GM21447 (cell line): Measurements from ENCODE around the gene N4BP2L1.

ENCODE experiments used
- ATAC-seq: cut with Tn5 transposase; IDR thresholded peaks from one replicate; pipeline ENCODE4 v1.9.1; 2021; ENCODE audit not compliant: unreplicated experiment

The N4BP2L1 gene

DNA sequence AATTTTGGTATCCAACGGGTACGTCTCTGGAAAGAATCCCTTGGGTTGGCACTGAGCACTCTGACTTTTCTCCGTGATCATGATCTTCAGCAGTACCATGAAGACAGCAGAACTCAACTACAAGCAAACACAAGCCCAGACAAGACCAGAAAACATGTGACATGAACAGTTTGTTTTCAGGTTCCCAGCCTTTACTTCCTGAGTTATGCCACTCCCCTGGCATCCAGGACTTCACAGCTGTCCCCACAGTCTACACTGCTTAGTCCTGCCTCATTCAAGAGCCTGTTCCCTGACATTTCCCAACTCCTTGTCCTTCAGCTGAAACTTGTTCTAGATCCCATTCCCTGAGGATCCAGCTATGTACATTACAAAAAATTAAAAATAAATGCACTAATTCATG is 4.9 kb upstream of the N4BP2L1 start:
- no peak for ATAC-seq

DNA sequence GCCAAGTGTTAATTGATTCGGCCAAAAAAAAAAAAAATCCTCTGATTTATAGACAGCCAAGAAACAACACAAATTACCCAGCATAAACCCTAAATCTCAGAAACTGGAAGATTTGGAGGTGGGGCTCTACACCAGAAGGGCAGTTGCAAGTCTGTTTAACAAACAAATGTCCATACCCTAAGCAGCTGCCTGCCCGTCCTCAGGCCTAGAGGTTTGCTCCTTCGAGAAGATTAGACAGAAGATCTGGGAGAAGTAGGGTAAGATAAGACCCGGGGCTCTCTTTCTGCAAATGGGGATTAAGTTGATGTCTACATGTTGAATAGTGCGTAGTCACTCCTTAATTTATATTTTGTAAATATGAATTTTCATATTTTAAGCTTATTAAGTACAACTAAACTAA is 3.4 kb upstream of the N4BP2L1 start:
- no peak for ATAC-seq

DNA sequence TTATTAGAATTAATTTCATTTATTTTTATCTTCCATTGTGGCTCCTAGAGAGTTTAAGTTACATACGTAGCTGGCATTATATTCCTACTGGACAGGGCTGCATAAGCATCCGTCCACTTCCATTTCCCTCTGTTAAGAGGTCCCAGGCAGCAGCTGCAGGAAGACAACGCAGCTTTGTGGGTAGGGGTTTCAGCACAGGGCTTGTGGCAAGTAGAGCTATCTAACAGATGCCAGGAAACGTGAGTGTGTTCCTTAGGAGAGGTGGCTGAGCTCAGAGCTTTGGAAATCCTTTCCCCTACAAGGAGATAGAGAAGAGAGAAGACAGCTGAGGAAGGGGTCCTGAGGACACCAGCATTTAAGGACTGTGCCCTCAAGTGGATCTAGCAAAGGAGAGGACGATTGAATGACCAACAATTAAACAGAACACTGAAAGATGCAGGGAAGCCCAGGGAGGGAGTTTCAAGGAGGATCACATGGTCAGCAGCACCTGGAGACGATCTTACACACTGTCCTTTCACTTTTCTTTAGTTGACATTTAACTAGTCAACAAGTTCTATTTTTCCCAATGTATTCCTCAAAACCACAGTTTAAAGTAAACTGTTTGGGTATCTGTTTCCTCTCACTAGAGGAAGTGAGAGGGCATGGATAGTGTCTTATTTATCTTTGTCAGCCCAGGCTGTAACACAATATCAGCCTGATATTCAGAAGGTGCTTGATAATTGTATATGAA is 2.3 kb upstream of the N4BP2L1 start:
- ATAC-seq: no peak

DNA sequence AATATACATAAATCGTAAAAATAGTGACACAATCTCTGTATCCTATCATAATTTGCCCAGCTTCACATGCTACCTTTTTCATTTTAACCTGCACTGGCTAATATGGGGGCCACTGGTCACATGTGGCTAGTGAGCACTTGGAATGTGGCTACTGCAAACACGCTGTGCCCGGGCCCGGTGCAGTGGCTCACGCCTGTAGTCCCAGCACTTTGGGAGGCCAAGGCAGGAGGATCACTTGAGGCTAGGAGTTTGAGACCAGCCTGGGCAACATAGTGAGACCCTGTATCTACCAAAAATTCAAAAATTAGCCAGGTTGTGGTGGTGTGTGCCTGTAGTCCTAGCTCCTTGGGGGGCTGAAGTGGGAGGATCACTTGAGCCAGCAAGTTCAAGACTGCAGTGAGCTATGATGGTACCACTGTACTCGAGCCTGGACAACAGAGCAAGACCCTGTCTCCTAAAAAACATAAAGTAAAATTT is 1.5 kb upstream of the N4BP2L1 start:
- ATAC-seq: no peak

DNA sequence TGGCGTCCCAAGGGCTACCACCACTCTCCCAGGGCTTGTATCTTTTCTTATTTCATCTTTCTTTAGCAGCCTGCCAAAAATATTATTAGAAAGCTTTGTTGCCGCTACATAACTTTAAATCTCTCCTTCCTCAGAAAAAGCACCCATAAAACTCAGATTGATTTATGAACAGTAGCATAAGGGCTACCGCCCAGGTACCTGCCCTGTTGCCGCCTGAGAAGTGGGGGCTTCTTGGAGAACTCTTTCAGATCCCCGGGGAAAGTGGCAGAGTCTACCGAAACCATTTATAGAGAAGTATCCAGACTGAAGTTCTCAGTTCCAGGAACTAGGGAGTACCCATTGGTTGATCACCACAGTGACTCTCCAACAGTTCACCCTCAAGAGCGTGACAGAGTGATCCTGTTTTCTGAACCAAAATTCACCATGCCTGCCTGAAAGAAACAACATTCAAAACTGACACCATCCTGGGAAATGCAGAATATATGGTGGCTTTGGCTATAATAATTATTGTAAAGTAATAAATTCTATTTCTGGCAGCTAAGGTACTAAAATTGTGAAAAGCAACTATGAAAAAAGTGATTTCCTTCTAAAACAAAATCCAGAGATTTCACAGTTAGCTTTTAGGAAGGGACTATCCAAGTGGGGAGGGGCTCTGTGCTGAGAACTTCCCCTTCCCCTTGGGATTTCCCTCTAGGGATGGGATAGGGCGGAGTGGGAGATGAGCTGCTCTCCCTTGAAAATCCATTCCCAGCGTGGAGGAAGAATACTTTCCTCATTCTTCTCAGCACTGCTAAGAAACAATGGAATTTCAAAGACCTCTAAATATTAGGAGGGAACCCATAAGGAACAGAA is 877 bp upstream of the N4BP2L1 start:
- ATAC-seq: peak; percentile 18

DNA sequence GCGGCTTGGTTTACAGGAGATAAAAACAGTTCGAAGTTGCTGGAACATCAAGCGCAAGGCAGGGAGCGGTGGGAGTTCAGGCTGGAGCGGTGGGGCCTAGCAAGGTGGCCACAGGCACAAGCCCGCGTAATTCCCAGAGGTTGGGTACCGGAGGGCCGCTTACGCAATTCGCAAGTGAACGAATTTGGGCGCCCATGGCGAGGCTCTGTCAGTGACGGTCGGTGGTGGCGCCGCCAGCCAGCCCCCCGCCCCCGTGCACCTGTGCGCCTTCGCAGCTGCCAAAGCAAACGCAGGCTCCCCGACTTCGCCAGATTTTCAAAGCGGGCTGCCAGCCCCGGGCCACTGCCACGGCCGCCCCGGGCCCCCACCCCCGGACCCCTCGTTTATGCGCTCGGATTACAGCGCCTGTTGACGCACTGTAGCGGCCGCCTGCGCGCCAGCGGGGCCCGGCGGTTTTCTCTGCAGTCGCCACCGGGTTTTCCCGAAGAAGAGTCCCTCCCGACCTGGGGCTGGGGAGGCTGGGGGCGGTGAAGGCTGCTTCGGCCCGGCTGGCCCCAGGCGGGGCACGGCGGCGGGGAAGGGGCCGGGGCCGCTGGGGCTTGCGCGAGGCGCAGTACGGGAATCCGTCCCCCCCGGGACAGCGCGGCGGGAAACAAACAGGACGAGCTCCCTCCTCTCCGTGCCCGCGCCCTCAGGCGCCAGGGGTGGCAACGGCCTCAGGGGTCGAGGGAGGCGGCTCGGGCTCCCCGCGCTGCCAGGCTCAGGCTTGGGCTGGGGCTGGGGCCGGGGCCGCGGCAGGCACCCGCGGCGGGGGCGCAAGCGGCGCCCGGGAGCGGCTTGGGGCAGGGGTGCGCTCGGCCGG is 709 bp downstream of the N4BP2L1 start:
- peak; percentile 10 for ATAC-seq

DNA sequence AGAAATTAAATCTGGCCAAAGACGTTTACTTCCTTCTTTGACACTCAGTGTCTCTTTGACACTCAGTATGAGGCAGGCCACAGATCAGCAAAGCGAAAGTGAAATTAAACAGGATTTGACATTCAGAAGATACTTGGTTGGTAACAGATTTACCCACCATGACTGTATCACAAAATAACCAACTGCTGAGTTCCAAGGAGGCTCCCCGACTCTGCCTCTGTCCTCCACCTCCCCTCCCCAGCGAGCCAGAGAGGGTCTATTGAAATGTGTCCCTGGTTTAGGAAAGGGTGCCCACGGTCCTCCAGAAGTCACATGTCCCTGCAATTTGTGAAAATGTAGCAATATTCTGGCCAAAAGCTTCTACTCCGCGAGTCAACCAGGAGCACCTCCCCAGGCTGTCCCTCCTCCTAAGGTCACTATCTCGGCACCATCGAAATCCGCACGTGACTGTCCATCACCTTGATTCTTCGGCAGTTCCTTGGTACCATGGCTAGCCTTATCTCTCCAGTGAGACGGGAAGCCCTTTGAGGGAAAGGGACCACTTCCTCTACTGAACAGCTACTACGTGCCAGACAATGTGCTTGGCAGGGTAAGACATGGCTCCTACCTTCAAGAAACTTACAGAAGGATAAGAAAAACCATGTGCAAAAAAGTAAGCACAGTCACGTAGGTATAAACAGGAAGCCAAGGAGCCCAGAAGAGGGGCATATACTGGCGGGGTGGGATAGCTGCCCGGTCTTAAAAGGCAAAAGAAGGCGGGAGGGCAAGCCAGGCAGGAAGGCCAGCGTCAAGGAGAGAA is 1.5 kb downstream of the N4BP2L1 start:
- peak; percentile 39 for ATAC-seq

DNA sequence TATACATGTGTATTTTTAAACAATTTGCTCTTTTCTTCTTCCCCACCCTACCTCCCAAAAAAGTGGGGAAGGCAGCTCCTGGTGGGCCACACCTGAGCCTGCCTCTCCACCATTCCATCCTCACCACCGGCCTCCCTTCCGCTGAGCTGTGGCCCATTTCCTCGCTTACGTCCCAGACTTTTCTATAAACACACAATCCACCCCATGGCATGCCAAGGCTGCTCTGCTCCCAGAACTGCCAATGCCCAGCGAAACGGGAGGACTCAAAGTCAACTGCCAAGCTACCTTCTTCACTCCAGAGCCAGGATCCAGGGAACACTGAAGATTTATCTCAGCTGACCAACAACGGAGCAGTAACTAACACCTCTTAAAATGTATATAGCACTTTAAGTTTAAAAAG is 2.8 kb downstream of the N4BP2L1 start:
- ATAC-seq: no peak

DNA sequence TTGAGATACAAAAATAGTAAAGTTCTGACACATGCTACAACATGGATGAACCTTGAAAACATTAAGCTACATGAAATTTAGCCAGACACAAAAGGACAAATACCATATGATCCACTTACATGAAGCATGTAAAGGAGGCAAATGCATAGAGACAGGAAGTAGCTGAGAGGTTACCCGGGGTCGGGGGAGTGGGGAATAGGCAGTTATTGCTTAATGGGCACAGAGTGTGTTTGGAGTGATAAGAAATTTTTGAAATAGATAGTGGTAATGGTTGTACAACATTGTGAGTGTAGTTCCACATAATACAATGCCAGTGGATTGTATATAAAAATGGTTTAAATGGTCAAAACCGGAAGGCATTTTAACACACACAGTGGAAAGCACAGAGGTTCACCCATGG is 4.3 kb downstream of the N4BP2L1 start:
- no peak for ATAC-seq

DNA sequence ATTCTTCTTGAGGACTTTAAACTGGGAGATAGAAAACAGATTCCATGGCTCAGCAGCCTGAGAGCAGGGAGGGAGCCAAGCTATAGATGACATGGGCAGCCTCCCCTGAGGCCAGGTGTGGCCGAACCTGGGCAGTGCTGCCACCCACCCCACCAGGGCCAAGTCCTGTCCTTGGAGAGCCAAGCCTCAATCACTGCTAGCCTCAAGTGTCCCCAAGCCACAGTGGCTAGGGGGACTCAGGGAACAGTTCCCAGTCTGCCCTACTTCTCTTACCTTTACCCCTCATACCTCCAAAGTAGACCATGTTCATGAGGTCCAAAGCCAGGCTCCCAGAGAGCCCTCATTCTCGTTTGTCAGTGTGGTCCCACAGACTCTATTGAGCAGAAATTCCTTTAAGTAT is 8.1 kb downstream of the N4BP2L1 start:
- ATAC-seq: no peak

DNA sequence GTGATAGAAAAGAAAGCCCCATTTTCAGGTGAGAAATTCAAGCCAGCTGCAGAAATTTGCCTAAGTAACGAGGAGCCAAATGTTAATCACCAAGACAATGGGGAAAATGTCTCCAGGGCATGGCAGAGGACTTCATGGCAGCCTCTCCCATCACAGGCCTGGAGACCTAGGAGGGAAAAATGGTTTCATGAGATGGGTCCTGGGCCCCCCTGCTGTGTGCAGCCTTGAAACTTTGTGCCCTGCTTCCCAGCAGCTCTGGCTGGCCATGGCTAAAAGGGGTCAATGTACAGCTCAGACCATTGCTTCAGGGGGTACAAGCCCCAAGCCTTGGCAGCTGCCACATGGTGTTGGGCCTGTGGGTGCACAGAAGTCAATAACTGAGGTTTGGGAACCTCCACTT is 9.9 kb downstream of the N4BP2L1 start:
- ATAC-seq: no peak

DNA sequence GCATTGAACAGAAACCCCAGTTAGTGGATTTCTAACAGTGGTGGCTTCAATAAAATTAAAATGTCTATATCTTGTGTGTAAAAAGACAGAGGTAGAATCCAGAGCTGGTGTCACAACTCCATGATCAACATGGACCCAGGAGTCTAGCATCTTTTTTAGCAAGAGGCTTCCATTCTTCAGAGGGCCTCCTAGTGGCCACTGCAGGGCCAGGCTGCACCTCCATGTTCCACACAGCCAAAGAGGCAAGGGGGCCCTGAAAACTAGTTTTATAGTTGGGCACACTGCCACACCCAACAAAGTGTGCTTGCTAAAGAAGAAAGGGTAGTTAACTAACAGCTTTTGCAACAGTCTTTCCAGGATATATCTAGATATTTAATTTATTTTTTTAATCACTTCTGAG is 12.9 kb downstream of the N4BP2L1 start:
- ATAC-seq: no peak

DNA sequence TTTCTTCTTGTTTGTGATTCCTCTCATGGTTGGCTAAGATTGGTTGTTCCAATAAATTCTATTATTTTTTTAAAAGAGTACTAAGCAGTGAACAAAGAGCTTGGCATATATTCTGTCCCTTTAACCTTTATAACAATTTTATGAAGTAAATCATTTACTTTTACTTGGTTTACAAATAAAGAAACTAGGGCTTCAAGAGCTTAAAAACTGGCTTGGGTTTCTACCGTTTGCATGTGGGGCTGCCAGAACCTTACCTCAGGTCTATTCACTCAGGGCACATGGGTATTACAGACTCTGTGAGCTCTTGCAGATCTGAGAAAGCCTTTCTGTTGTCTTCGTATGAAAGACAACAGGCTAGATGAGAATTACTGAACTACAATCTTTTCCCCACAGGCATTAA is 13.3 kb downstream of the N4BP2L1 start:
- no peak for ATAC-seq

DNA sequence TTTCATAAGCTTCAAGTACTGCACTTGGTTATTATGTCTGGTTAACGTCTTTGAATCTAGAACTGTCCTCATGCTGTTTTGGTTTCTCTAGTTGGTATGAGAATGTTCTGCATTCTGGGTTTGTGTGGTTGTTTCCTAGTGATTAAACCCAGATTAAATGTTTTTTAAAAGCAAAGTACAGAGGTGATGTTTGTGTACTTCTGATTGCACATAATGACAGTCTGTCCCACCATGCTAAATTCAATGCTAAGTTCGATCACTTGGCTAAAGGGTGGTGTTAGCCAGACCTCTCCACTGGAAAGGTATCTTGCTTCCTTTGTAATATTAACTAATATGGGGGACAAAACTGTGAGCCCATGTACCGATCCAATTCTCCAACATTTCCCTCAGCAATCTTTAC is 14.6 kb downstream of the N4BP2L1 start:
- no peak for ATAC-seq

DNA sequence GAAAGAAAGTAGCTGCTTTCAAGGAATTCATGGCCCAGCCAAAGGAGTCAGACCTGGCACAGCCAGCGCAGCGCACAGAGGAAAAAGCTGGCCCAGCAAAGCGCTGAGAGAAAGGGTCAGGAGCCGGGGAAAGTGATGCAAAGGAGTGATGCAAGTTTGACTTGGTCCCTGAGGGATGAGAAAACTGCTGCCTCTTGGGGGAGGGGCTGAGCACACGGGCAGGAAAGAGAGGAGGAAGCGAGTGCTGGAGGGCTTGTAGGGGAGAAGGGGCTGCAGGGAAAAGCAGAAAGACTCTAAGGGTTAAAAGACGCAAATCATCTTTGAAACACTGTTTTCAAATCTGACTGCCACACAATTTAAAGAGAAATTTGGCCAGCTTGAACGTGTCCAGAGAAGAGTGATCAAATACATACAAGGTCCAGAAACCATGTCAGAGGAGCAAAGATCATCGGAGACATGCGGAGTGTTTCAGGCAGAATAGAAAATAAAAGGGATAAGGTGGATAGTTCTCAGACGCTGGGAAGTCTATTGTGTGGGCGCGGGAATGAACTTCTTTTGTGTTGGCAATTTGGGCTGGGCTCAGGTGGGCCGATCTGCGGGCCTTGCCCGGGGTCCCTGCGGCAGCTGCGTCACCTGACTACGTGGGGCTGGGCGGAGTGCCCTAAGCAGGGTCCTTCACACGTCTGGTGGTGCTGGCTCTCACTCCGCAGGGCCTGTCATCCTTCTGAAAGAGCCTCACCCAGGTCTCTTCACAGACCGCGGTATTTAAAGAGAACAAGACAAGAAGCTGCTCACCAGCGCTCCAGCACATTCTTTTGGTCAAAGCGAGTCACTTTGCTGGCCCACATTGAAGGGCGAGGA is 18.1 kb downstream of the N4BP2L1 start:
- ATAC-seq: no peak

DNA sequence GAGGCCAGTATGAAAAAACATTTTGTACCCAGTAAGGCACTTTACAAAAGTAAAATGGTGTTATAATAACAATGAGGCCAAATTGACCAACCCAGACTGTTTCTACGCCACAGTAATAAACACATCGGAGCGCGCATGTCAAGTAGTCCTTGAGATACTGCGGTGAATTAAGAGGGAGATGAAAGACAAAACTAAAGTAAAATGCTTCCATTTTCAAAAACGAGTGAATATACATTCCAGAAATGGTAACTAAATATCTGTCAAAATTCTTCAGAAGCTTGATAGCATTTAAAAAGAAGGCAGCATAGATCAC is 19.0 kb downstream of the N4BP2L1 start:
- no peak for ATAC-seq

DNA sequence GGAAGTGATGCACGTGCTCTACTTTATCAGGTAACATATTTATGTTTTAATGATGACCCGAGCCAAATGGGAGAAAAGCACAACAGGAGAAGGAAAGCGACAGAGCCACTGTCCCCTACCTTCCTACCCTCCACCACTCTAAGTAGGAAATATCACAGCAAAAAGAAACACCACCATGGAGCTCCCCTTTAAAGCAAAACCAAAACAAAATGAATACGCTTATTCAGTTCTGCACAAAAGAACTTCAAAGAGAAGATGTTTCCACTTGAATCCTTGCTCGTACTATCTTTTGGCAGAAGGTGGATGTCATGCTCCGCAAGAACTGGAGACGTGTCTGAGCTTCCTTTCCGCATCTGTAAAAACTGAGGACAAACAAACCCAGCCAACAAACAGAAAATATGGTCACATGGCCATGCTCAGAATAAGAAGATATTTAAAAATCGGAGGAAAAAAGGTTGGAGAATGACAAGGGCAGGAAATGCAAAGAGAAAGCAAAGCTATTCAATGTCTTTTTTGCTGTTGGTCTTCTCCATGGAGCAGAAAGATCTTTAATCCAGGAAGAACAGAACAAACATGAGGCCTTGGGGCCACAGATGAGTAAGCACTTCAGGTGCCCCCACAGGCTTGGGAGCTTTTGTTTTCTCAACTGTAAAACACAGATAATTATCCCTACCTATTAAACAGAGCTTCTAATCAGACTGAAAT is 19.5 kb downstream of the N4BP2L1 start:
- no peak for ATAC-seq

DNA sequence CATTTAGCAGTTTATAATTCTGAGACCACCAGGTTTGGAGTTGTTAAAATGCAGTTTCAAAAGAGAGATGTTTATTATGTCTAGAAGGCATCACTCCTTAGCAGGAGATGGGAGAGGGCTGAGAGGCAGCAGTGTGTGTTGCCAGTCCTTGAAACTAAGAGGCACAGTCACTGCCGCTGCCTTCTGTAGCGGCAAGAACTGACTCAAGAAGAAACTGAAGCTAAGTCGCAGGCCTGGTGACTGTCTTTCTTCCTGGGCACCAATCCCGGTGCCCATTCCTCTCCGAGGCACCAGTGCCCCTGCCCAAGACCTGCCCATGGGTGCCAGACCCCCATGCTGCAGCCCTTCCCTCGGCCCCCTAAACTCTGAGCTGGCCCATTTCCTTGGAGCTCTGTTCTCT is 20.1 kb downstream of the N4BP2L1 start:
- ATAC-seq: no peak

DNA sequence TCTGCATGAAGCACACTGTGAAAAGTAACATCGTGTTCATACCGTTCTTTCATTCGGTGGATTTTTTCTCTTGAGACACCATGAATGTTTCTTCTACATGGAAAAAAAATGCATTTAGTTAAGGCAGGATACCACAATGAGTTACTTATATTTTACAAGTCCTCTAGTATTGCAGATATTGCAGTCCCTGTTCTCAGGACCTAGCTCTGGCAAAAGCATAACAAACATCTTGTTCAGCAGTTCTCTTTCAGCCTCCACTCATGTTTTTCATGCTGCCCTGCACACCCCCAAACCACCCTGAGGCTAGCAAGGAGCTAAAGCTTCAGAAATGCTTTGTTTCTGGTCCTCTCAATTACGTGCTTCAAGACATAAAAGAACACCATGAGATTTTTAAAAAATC is 24.8 kb downstream of the N4BP2L1 start:
- no peak for ATAC-seq
